Parathyroid adenoma (tissue), 2 donors: ENCODE results near the gene MBOAT1.
"Not testable (repeated sequence)": the region's sequence is repeated elsewhere in the genome, so short reads cannot be mapped to it uniquely, and the experiment has no call there.

Source experiments
- H2AFZ ChIP-seq: fragments of 300-600 bp; sonication (generic); one replicate; pipeline ENCODE4 v1.7.0; 2017; ENCODE audit warnings: antibody characterized with exemption, mild to moderate bottlenecking
- H3K27ac ChIP-seq: fragments of 300-600 bp; sonication (generic); one replicate; pipeline ENCODE4 v1.7.0; 2017
- H3K27me3 ChIP-seq: fragments of 300-600 bp; sonication (generic); one replicate; pipeline ENCODE4 v1.7.0; 2017; ENCODE audit warnings: low read length; ENCODE audit not compliant: control insufficient read depth, insufficient read depth
- H3K36me3 ChIP-seq: fragments of 300-600 bp; sonication (generic); one replicate; pipeline ENCODE4 v1.7.0; 2017; ENCODE audit warnings: low read length; ENCODE audit not compliant: control insufficient read depth, insufficient read depth
- H3K4me1 ChIP-seq: fragments of 300-600 bp; sonication (generic); one replicate; pipeline ENCODE4 v1.7.0; 2017; ENCODE audit warnings: control low read depth
- H3K4me2 ChIP-seq: fragments of 300-600 bp; sonication (generic); one replicate; pipeline ENCODE4 v1.7.0; 2017; ENCODE audit warnings: low read length
- H3K4me3 ChIP-seq: fragments of 300-600 bp; sonication (generic); one replicate; pipeline ENCODE4 v1.7.0; 2017; ENCODE audit warnings: low read depth, low read length
- H3K79me2 ChIP-seq: fragments of 300-600 bp; sonication (generic); one replicate; pipeline ENCODE4 v1.7.0; 2017; ENCODE audit warnings: control low read depth
- H3K9ac ChIP-seq: fragments of 300-600 bp; sonication (generic); one replicate; pipeline ENCODE4 v1.7.0; 2017; ENCODE audit warnings: mild to moderate bottlenecking
- H3K9me3 ChIP-seq: fragments of 300-600 bp; sonication (generic); one replicate; pipeline ENCODE4 v1.7.0; 2017; ENCODE audit warnings: low read length; ENCODE audit not compliant: control insufficient read depth
- TF ChIP-seq, protein P1 (sequence below): fragments of 300-600 bp; sonication (generic); IDR thresholded peaks from one replicate; pipeline ENCODE4 v1.7.0; 2017; ENCODE audit warnings: antibody characterized with exemption, mild to moderate bottlenecking
- donor health status: primary hyperparathyroidism.

Gene MBOAT1

DNA sequence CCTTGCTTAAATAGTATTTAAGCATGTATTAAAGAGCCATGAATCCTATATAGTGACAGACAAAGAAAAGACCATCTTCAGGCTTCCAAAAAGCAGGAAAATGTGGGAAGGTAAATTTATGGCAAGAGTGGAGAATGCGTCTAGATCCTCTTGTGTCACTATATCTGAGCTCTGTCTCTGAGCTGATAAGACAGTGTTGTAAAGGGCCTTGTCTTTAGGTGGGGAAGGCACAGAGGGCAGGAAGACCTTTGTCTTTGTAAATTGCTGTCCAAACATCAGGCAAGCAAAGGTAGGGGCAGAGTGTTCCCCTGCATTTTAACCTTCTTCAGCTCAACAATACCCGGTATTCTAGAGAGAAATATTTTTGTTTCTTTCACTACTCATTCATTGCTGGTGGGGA lies 33.9 kb upstream of the MBOAT1 start:
- Histone ChIP-seq H3K79me2 (no peaks in the 10 kb centered on the region), H3K4me1 (no peaks in the 10 kb centered on the region), H2AFZ (no peak overlapping the region), H3K4me3 (no peak overlapping the region), H3K9me3 (no peaks in the 10 kb centered on the region), H3K9ac (no peak overlapping the region), H3K27me3 (no peaks in the 10 kb centered on the region), H3K36me3 (no peaks in the 10 kb centered on the region), H3K4me2 (no peak overlapping the region), H3K27ac (no peak overlapping the region)
- TF ChIP-seq, protein P1, sequence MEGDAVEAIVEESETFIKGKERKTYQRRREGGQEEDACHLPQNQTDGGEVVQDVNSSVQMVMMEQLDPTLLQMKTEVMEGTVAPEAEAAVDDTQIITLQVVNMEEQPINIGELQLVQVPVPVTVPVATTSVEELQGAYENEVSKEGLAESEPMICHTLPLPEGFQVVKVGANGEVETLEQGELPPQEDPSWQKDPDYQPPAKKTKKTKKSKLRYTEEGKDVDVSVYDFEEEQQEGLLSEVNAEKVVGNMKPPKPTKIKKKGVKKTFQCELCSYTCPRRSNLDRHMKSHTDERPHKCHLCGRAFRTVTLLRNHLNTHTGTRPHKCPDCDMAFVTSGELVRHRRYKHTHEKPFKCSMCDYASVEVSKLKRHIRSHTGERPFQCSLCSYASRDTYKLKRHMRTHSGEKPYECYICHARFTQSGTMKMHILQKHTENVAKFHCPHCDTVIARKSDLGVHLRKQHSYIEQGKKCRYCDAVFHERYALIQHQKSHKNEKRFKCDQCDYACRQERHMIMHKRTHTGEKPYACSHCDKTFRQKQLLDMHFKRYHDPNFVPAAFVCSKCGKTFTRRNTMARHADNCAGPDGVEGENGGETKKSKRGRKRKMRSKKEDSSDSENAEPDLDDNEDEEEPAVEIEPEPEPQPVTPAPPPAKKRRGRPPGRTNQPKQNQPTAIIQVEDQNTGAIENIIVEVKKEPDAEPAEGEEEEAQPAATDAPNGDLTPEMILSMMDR: no peak

GRCh38 chr6:20244807-20245681 lies 32.8 kb upstream of the MBOAT1 start:
- H3K36me3 ChIP-seq, H2AFZ ChIP-seq, H3K27ac ChIP-seq, H3K4me1 ChIP-seq, H3K79me2 ChIP-seq, H3K4me2 ChIP-seq, H3K27me3 ChIP-seq, H3K4me3 ChIP-seq, H3K9me3 ChIP-seq, H3K9ac ChIP-seq: not testable (repeated sequence)

DNA sequence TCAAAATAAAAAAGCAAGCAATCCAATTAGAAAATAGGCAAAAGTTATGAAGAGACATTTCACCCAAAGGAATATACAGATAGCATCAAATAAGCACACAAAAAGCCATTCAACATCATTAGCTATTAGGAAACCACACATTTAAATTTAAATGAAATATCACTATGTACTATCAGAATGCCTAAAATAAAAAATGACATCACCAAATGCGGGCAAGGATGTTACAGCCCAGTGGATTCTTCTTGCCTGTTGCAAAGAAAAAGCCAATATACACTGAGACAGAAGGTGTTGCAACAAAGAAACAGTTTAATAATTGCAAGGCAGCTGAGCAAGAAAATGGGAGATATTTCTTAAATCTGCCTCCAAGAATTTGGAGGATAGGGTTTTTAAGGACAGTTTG lies 31.0 kb upstream of the MBOAT1 start:
- H3K9me3 ChIP-seq: no peaks in the 10 kb centered on the region
- H3K79me2 ChIP-seq: no peaks in the 10 kb centered on the region
- H3K4me2 ChIP-seq: no peak overlapping the region
- no peak overlapping the region for H3K9ac ChIP-seq
- TF ChIP-seq, protein P1: no peak
- H3K27ac ChIP-seq: no peak overlapping the region
- H2AFZ ChIP-seq: no peak overlapping the region
- no peaks in the 10 kb centered on the region for H3K36me3 ChIP-seq
- no peaks in the 10 kb centered on the region for H3K27me3 ChIP-seq
- H3K4me1 ChIP-seq: no peaks in the 10 kb centered on the region
- H3K4me3 ChIP-seq: no peak overlapping the region

DNA sequence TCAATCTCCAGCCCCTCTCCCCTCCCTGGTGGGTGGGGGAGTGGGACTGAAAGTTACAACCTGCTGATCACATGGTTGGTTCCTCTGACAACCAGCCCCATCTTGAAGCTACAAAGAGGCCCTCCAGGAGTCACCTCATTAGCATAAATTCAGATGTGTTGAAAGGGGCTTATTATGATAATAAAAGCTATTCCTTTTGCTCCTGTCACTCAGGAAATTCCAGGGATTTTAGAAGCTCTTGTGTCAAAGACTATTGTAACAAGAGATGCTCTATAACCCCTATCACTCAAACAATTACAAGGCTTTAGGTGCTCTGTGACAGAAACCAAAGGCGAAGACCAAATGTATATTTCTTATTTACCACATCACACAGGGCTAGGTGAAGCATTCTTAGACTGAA lies 30.1 kb upstream of the MBOAT1 start:
- Histone ChIP-seq H3K9ac (no peak overlapping the region), H3K27ac (no peak overlapping the region), H3K27me3 (no peaks in the 10 kb centered on the region), H2AFZ (no peak overlapping the region), H3K4me1 (no peaks in the 10 kb centered on the region), H3K4me2 (no peak overlapping the region), H3K9me3 (no peaks in the 10 kb centered on the region), H3K4me3 (no peak overlapping the region), H3K36me3 (no peaks in the 10 kb centered on the region), H3K79me2 (no peaks in the 10 kb centered on the region)
- TF ChIP-seq, protein P1: no peak

- TF ChIP-seq, protein P1: no peak
- H3K4me3 ChIP-seq: no peak overlapping the region
- no peak overlapping the region for H3K27ac ChIP-seq
- no peaks in the 10 kb centered on the region for H3K27me3 ChIP-seq
- H3K9me3 ChIP-seq: no peaks in the 10 kb centered on the region
- no peaks in the 10 kb centered on the region for H3K79me2 ChIP-seq
- H2AFZ ChIP-seq: no peak overlapping the region
- H3K4me2 ChIP-seq: no peak overlapping the region
- H3K4me1 ChIP-seq: no peaks in the 10 kb centered on the region
- H3K9ac ChIP-seq: no peak overlapping the region
- H3K36me3 ChIP-seq: no peaks in the 10 kb centered on the region
Measured at GRCh38 chr6:20241102-20241501, 28.8 kb upstream of the MBOAT1 start.
